Keratinocyte (primary cell): ENCODE results near the gene CLIP4.

Source experiments
- EZH2 ChIP-seq: IDR thresholded peaks from one replicate; pipeline ENCODE4 v1.6.1; 2012; ENCODE audit warnings: inconsistent platforms, mild to moderate bottlenecking, low read length, moderate library complexity
- TF ChIP-seq, protein P1 (sequence below), 3 experiments: IDR thresholded peaks in 1 of 3; conservative IDR thresholded peaks in 1 of 3; optimal IDR thresholded peaks in 1 of 3; 2 replicates in 2 of 3; 3 replicates in 1 of 3; pipeline versions ENCODE3 to v1.5.1; 2011; ENCODE audit warnings: low read length in 3 of 3, mild to moderate bottlenecking in 3 of 3, moderate library complexity in 2 of 3, control low read depth in 1 of 3, inconsistent platforms in 1 of 3; ENCODE audit not compliant: insufficient read depth in 2 of 3; ENCODE audit errors: extremely low read depth in 1 of 3

DNA sequence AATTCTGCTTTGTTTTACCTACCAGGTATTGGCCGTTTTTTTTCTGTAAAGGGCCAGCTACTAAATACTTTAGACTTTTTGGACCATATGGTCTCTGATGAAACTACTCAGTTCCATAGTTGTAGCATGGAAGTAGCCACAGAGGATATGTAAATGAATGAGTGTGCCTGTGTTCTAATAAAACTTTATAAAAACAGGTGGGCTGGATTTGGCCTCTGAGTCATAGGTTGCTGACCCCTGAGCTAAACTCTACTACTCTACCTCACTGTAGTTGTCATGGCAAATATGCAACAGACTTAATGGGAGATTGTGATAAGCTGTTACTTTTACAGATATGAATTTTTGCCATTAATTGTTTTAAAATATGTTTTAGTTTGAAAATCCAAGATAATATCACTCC is 19.7 kb downstream of the CLIP4 start:
- TF ChIP-seq, protein P1, sequence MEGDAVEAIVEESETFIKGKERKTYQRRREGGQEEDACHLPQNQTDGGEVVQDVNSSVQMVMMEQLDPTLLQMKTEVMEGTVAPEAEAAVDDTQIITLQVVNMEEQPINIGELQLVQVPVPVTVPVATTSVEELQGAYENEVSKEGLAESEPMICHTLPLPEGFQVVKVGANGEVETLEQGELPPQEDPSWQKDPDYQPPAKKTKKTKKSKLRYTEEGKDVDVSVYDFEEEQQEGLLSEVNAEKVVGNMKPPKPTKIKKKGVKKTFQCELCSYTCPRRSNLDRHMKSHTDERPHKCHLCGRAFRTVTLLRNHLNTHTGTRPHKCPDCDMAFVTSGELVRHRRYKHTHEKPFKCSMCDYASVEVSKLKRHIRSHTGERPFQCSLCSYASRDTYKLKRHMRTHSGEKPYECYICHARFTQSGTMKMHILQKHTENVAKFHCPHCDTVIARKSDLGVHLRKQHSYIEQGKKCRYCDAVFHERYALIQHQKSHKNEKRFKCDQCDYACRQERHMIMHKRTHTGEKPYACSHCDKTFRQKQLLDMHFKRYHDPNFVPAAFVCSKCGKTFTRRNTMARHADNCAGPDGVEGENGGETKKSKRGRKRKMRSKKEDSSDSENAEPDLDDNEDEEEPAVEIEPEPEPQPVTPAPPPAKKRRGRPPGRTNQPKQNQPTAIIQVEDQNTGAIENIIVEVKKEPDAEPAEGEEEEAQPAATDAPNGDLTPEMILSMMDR (optimal IDR thresholded peaks at IDR 0.05 in 1 of 3, IDR thresholded peaks at IDR 0.05 in 1 of 3, conservative IDR thresholded peaks at IDR 0.05 in 1 of 3; ENCODE audit: extremely low read depth in 1 of 3, insufficient read depth in 2 of 3, low read length in 3 of 3) = no peak
- TF ChIP-seq EZH2 = no peak
